Tibial artery (tissue), 4 donors: ENCODE data around the gene ACR.
A peak's percentile ranks its signal among the peaks of the same experiment; 100 is the strongest.

Experiments used
- DNase-seq, 2 donors: peaks; one replicate each; pipeline ENCODE4 v3.0.0-alpha.2; 2019
- H3K27ac ChIP-seq, 2 donors: fragments of 200-600 bp; sonication (generic) in 1 of 2; 1 replicate in 1 of 2; 2 replicates in 1 of 2; pipeline ENCODE4 v1.5.1; 2018 to 2019; ENCODE audit warnings: mild to moderate bottlenecking in 1 of 2
- H3K27me3 ChIP-seq, 2 donors: fragments of 200-600 bp; sonication (generic) in 1 of 2; one replicate each; pipeline versions ENCODE4 v1.5.1 to v1.6.0; 2016 to 2019
- H3K36me3 ChIP-seq, 3 donors: fragments of 200-600 bp; sonication (generic) in 2 of 3; one replicate each; pipeline ENCODE4 v1.5.1; 2016 to 2019; ENCODE audit warnings: mild to moderate bottlenecking in 2 of 3
- H3K4me1 ChIP-seq, 4 donors: fragments of 200-600 bp; sonication (generic) in 2 of 4; 1 replicate in 3 of 4; 2 replicates in 1 of 4; pipeline ENCODE4 v1.5.1; 2016 to 2019
- H3K4me3 ChIP-seq, 2 donors: fragments of 200-600 bp; sonication (generic) in 1 of 2; 1 replicate in 1 of 2; 2 replicates in 1 of 2; pipeline ENCODE4 v1.5.1; 2018 to 2019; ENCODE audit warnings: mild to moderate bottlenecking in 2 of 2
- H3K9me3 ChIP-seq, 3 donors: fragments of 200-600 bp; sonication (generic) in 1 of 3; one replicate each; pipeline ENCODE4 v1.5.1; 2016 to 2019
- CTCF ChIP-seq, 2 experiments: fragments of 200-600 bp in 1 of 2; fragments of 450-650 bp in 1 of 2; IDR thresholded peaks; one replicate each; pipeline ENCODE4 v1.5.1; 2017 to 2019; ENCODE audit warnings: antibody characterized with exemption in 2 of 2, mild to moderate bottlenecking in 1 of 2, moderate library complexity in 1 of 2
- intact Hi-C: fragments of 100-400 bp; cut with DNase I; formaldehyde crosslinking; loops from one replicate; pipeline ENCODE4 v1.15.0; 2023; ENCODE audit warnings: low total_unique reads

Gene ACR

DNA sequence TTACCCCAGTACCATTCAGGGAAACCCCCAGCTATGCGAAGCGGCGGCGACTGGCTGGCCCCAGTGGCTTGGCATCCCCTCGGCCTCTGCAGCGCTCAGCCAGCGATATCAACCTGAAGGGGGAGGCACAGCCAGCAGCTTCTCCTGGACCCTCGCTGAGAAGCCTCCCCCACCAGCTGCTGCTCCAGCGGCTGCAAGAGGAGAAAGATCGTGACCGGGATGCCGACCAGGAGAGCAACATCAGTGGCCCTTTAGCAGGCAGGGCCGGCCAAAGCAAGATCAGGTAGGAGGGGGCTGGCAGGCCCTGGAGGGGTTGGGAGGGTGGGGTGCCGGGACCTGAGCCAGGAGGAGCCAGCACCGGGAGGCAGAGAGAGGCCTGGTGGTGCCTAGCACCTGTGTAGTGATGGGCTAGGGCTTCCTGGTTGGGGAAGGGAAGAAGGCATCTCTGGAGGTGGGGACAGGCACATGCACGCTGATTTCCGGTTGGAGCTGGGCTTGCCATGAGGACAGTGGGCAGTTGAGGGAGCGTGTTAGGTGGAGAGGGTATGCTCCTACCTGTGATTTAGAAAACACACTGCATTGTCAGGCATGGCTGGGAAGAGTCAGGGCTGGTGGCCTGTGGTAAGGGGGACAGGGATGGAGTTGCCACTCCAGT lies 43.1 kb upstream of the ACR start:
- Histone ChIP-seq H3K4me3 (no peak overlapping the region), H3K9me3 (no peaks in the 10 kb centered on the region), H3K27ac (no peak overlapping the region), H3K27me3 (peaks cover 0 to 57% of the 10 kb centered on the region in 2 donors), H3K36me3 (no peaks in the 10 kb centered on the region), H3K4me1 (peaks cover 0 to 25% (median 6%) of the 10 kb centered on the region in 4 donors)
- intact Hi-C loops, result no loop called here
- TF ChIP-seq CTCF (IDR thresholded peaks at IDR 0.05), result no peak
- peak in 1 of 2 donors; percentile 13 for DNase-seq

DNA sequence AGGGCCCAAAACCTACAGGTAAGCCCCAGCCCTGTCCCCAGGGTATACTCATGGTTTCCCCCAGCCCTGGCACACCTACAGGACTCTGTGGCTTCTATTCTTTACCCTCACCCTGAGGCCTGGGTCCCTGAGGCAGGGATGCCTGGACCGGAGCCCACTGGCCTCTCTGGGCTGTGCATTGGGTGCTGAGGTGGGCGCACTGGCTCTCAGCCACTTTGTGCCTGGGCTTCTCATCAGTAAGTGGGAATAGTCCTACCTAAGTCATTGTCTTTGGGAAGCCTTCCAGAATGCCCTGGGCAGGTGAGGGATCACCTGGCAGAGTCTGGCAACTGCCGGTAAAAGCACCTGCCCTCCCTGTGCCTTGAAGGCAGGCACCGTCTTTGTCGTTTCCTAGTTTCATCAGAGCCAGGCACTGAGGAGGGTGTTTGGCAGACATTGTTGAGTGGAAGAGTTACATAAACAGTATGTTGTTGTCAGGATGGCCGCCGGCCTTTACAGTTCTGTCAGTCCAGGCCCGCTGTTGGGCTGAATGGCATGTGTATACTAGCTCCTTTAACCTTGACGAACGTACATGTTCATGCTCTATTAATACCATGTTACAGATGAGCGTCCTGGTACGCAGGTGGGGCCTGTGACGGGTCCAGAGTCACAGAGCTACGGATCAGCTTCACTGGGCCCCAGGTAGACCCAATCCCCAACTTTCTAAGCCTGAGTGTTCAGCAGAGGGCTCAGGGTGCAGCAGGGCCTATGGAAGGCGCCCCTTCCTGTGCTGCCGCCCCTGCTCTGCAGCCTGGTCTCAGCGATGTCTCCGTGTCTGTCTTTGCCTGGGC lies 42.4 kb upstream of the ACR start:
- Histone ChIP-seq H3K9me3 (no peaks in the 10 kb centered on the region), H3K4me3 (no peak overlapping the region), H3K27ac (no peak overlapping the region), H3K4me1 (peaks cover 0 to 25% (median 6%) of the 10 kb centered on the region in 4 donors), H3K36me3 (no peaks in the 10 kb centered on the region), H3K27me3 (peaks cover 0 to 60% of the 10 kb centered on the region in 2 donors)
- intact Hi-C loops, result no loop called here
- DNase-seq, result no peak
- no peak for TF ChIP-seq CTCF (IDR thresholded peaks at IDR 0.05)

- no peak overlapping the region for H3K27ac ChIP-seq
- H3K27me3 ChIP-seq, result peaks cover 0 to 66% of the 10 kb centered on the region in 2 donors
- H3K4me3 ChIP-seq, result no peak overlapping the region
- no peak for DNase-seq
- no peaks in the 10 kb centered on the region for H3K36me3 ChIP-seq
- no peaks in the 10 kb centered on the region for H3K9me3 ChIP-seq
- TF ChIP-seq CTCF (IDR thresholded peaks at IDR 0.05), result no peak
- intact Hi-C loops, result no loop called here
- H3K4me1 ChIP-seq, result peaks cover 0 to 25% (median 6%) of the 10 kb centered on the region in 4 donors
Observed at GRCh38 chr22:50696251-50696798, 41.7 kb upstream of the ACR start.

- Histone ChIP-seq H3K4me3 (peak overlapping the region in 1 of 2 donors; percentile 36), H3K4me1 (peaks cover 0 to 25% (median 6%) of the 10 kb centered on the region in 4 donors), H3K27me3 (peaks cover 0 to 68% of the 10 kb centered on the region in 2 donors), H3K9me3 (no peaks in the 10 kb centered on the region), H3K36me3 (no peaks in the 10 kb centered on the region), H3K27ac (no peak overlapping the region)
- intact Hi-C loops, result no loop called here
- no peak for DNase-seq
- TF ChIP-seq CTCF (IDR thresholded peaks at IDR 0.05), result no peak
Observed at GRCh38 chr22:50696799-50697561, 41.0 kb upstream of the ACR start.
